ENCODE results near the gene VTI1A. TPM values are rescaled to one million over a fixed set of nuclear protein-coding genes. Genes with fewer than 3 reads are reported as not detected.

The VTI1A gene
- total RNA-seq, 1 experiment from 2014 or later, result 33.4 TPM

DNA sequence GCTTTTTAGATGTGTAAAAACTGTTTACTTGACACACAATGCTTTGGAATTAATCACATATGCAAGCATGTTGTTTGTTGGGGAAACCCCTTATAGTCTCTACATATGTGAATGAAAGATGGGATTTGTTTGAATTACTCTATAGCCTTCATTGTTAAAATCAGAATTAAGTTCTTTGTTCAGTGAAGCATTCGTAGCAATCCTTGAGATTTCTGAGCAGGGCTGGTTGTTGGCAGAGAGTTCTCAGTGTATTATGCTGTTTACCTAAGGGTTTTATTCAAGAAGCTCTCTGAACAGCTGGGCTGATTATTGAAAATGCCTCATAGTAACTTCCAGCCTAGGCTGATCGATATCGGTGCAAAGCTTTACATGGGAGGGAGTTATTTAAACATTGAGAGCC lies 190.9 kb downstream of the VTI1A start:
- Histone ChIP-seq H3K36me3 (no peaks in the 10 kb centered on the region), H3K4me1 (replicated peaks) (peaks cover 23% of the 10 kb centered on the region), H3K9me3 (replicated peaks) (no peaks in the 10 kb centered on the region), H3K27me3 (replicated peaks) (no peaks in the 10 kb centered on the region), H3K4me3 (no peak overlapping the region), H3K27ac (no peak overlapping the region)
- DNase-seq (ENCODE audit: low read depth in 1 of 2, low spot score in 2 of 2), result no peak

DNA sequence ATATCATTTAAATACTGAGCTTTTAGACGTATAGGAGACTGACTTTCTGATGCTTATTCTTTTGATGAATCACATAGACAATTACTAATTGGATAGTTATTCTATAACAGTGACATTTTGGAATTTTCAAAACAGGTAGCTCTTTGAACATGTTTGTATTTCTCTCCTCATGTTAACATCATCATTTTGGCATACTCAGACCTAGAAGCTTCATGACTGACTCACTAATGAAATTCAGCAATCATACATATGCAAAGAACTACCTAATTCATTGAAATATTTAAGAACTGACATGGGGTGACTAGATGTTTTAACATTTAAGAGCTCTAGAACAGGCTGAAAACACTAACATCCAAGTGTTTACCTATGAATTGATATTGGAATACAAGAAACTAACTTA lies 192.3 kb downstream of the VTI1A start:
- DNase-seq (ENCODE audit: low read depth in 1 of 2, low spot score in 2 of 2), result no peak
- Histone ChIP-seq H3K4me1 (replicated peaks) (peaks cover 13% of the 10 kb centered on the region), H3K9me3 (replicated peaks) (no peaks in the 10 kb centered on the region), H3K4me3 (no peak overlapping the region), H3K27me3 (replicated peaks) (no peaks in the 10 kb centered on the region), H3K27ac (no peak overlapping the region), H3K36me3 (no peaks in the 10 kb centered on the region)

DNA sequence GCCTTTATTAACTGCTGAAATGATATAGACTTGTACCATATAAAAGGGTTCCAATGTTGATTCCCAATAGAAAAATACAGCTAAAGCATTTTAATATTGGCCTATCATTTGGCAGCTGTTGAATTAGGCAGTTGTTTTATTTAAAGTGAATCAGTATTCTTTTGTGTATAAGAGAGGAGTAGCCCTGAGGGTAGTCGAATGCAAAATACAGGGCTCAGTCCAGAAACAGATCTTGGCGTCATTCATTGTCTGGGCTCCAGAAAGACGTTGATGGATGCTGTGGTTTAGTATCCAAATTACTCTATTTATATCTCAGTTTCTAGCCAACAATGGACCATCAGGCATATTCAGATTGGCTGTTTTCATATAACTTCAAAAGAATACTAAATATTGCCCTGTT lies 193.6 kb downstream of the VTI1A start:
- DNase-seq (ENCODE audit: low read depth in 1 of 2, low spot score in 2 of 2), result no peak

DNA sequence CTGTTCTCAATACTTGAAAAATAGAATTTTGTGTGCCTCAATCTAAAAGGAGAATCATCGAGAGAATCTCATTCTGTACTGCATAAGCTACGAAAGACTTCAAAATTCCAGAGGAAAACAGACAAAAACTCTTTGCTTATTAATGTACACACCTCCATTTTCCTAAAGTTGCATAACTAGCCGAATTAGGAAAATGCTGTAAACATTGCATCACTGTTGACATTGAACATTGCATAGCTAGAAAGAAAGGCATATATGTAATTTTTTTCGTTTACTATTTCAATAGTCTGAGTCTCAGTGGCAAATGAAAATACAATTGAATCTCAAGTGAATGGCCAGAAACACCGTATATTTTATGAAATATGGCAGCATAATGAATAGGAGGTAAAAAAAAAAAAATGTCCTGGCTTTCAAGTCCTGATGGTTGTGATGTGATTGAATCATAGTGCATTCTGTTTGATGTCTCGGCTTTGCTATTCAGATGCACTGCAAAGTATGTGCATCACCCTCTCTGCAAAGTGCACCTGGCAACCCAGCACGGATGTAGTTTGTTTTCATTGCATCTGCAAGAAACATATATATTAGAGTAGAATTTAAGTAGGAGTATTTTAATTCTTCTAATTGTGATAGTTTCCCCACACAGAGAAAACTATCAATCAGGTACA lies 196.7 kb downstream of the VTI1A start:
- H3K27ac ChIP-seq, result no peak overlapping the region
- H3K4me1 ChIP-seq (replicated peaks), result no peaks in the 10 kb centered on the region
- no peak overlapping the region for H3K4me3 ChIP-seq
- no peak for DNase-seq (ENCODE audit: low read depth in 1 of 2, low spot score in 2 of 2)
- H3K36me3 ChIP-seq, result no peaks in the 10 kb centered on the region
- no peaks in the 10 kb centered on the region for H3K9me3 ChIP-seq (replicated peaks)
- no peaks in the 10 kb centered on the region for H3K27me3 ChIP-seq (replicated peaks)

More for the DNA sequence above, 193.6 kb downstream of the VTI1A start:
- no peaks in the 10 kb centered on the region for H3K27me3 ChIP-seq (replicated peaks)
- no peaks in the 10 kb centered on the region for H3K36me3 ChIP-seq
- H3K4me1 ChIP-seq (replicated peaks), result peaks cover 6% of the 10 kb centered on the region
- no peaks in the 10 kb centered on the region for H3K9me3 ChIP-seq (replicated peaks)
- H3K4me3 ChIP-seq, result no peak overlapping the region
- H3K27ac ChIP-seq, result no peak overlapping the region

DNA sequence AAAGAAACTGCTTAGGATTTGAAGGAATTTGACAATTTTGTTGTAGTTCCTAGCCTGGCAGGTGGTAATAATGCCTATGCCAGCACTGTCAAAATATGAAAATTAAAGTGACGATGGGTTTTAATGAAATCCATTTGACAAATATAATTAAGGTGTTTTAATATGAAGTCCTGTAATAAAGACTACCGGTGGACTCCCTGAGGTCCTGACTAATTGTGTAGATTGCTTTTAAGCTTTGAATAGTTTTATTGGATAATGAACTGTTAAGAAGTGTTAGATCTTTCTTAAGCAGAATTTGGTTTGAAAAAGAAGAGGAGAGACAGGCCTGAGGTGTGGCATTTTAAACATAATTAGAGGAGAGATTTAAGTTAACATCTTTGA lies 197.2 kb downstream of the VTI1A start:
- Histone ChIP-seq H3K36me3 (no peaks in the 10 kb centered on the region), H3K4me3 (no peak overlapping the region), H3K4me1 (replicated peaks) (peaks cover 1% of the 10 kb centered on the region), H3K27me3 (replicated peaks) (no peaks in the 10 kb centered on the region), H3K27ac (no peak overlapping the region), H3K9me3 (replicated peaks) (no peaks in the 10 kb centered on the region)
- no peak for DNase-seq (ENCODE audit: low read depth in 1 of 2, low spot score in 2 of 2)

DNA sequence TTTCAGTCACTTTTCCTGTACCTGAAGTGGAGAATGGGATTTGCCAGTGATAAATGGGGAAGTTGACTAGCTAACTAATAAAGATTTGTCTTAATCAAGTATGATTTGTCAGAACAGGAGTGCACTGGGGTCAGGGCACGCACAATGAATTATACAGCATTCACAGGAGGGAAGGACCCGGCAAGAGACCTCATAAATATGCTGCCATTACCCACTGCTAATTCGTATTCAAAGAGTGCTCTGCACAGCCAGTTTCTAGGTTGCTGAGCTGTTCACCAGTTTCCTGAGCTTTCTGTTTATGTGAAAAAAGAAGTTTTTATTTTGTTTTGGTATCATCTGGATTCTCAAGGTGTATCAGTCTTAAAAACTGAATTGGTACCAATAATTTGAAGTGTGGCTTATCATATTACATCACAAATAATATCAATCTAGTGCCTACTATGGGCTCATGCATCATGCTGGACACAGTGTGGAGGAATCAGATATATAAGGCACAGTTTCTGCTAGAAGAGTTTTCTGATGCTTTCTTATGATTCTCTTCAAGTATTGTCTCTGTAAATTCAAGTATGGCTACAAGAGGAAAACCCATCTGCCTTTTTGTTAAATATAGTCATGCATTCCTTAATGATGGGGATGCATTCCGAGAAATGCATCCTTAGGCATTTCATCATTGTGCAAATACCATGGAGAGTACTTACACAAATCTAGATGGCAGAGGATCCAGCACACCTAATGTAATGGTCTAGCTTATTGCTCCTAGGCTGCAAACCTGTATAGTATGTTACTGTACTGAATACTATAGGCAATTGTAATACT lies 202.2 kb downstream of the VTI1A start:
- H3K4me3 ChIP-seq, result no peak overlapping the region
- H3K4me1 ChIP-seq (replicated peaks), result peaks cover 26% of the 10 kb centered on the region
- H3K27ac ChIP-seq, result no peak overlapping the region
- no peaks in the 10 kb centered on the region for H3K36me3 ChIP-seq
- H3K27me3 ChIP-seq (replicated peaks), result no peaks in the 10 kb centered on the region
- no peaks in the 10 kb centered on the region for H3K9me3 ChIP-seq (replicated peaks)
- DNase-seq (ENCODE audit: low read depth in 1 of 2, low spot score in 2 of 2), result no peak

DNA sequence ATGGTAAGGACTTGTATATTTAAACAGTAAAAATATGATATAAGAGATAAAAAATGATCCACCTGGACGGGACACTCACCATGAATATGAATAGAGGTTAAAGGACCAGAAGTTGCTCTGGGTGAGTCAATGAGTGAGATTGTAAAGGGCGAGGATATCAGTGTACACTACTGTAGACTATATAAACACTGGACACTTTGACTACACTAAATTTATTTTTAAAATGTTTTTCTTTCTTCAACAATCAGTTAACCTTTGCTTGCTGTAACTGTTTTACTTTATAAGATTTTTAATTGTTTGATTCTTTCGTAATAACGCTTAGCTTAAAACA lies 202.8 kb downstream of the VTI1A start:
- Histone ChIP-seq H3K27me3 (replicated peaks) (no peaks in the 10 kb centered on the region), H3K27ac (no peak overlapping the region), H3K9me3 (replicated peaks) (no peaks in the 10 kb centered on the region), H3K4me3 (no peak overlapping the region), H3K36me3 (no peaks in the 10 kb centered on the region), H3K4me1 (replicated peaks) (peaks cover 26% of the 10 kb centered on the region)
- DNase-seq (ENCODE audit: low read depth in 1 of 2, low spot score in 2 of 2), result no peak

DNA sequence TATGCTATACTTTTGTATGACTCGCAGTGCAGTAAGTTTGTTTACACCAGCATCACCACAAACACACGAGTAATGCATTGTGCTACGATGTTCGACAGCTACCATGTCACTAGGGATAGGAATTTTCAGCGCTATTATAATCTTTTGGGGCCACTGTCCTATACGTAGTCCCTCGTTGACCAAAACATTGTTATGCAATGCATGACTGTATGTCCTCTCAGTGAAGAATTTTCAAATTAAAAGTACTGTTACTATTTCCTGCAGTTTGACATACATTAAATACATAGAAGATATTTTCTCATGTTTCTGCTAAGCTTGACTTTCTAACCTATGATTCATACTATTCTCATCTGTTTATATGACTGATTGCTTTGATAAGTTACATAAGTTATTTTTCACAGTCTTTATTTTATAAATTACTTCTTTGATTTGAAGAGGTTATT lies 203.6 kb downstream of the VTI1A start:
- Histone ChIP-seq H3K36me3 (no peaks in the 10 kb centered on the region), H3K4me1 (replicated peaks) (peaks cover 30% of the 10 kb centered on the region), H3K27ac (no peak overlapping the region; the same call in 1 of the 2 replicates), H3K27me3 (replicated peaks) (no peaks in the 10 kb centered on the region), H3K4me3 (no peak overlapping the region), H3K9me3 (replicated peaks) (no peaks in the 10 kb centered on the region)
- DNase-seq (ENCODE audit: low read depth in 1 of 2, low spot score in 2 of 2), result peak in 1 of 2 experiments; percentile 49

DNA sequence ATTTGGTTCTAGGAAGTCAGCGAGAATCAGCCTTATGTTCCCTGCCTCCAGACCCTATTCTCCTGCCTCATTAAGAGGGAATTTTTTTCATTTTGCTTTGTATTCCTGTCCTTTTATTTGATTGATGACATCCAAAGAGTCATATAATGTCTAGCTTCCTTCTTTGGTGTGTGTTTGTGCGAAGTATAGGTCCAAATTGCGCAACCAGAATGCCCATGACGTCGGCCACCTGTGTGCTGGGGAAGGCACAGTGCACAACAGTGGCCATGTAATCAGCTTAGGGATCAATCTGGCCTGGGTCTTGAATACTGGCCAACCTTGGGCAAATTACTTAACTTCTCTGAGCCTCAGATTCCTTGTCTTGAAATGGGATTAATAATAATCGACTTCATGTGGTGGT lies 206.2 kb downstream of the VTI1A start:
- Histone ChIP-seq H3K27ac (no peak overlapping the region), H3K4me3 (no peak overlapping the region), H3K36me3 (no peaks in the 10 kb centered on the region), H3K27me3 (replicated peaks) (no peaks in the 10 kb centered on the region), H3K9me3 (replicated peaks) (no peaks in the 10 kb centered on the region), H3K4me1 (replicated peaks) (peaks cover 43% of the 10 kb centered on the region)
- DNase-seq (ENCODE audit: low read depth in 1 of 2, low spot score in 2 of 2), result no peak

DNA sequence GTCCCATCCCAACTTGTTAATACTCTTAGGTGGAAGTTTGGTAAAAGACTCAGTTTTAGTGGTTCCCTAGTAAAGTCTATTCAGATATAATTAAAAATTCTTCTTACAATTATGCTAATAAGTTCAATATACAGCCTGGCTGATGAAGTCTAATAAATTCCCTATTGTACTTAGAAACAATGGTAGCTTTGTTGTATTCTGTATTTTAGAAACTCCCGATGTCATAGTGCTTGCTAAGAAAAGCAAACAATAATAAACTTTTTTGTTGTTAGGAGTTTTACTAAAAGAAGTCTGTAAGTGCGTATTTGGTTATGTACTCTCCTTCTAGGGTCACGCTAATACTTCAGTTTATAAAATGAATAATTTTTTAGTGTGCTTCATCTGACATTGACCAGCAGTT lies 206.8 kb downstream of the VTI1A start:
- Histone ChIP-seq H3K27me3 (replicated peaks) (no peaks in the 10 kb centered on the region), H3K27ac (no peak overlapping the region), H3K4me3 (no peak overlapping the region), H3K9me3 (replicated peaks) (no peaks in the 10 kb centered on the region), H3K4me1 (replicated peaks) (peaks cover 49% of the 10 kb centered on the region), H3K36me3 (no peaks in the 10 kb centered on the region)
- no peak for DNase-seq (ENCODE audit: low read depth in 1 of 2, low spot score in 2 of 2)

DNA sequence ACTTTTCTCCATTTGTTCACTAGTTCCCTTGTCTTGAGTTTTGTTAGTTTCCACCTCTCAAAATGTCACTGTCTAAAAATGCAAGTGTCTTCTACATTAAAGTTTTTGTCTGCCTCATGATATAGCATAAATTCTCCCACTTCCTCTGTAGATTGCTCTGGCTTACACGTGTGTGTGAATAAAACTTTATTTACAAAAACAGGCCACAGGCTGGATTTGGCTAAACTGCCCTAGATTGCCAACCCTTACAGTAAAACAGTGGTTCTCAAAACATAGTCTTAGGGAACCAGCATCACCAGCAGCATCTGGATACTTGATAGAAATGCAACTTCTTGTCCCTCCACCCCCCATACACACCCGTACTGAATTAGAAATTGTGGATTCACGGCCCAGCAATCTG lies 207.8 kb downstream of the VTI1A start:
- Histone ChIP-seq H3K27ac (no peak overlapping the region), H3K4me1 (replicated peaks) (peaks cover 51% of the 10 kb centered on the region), H3K9me3 (replicated peaks) (no peaks in the 10 kb centered on the region), H3K27me3 (replicated peaks) (no peaks in the 10 kb centered on the region), H3K36me3 (no peaks in the 10 kb centered on the region), H3K4me3 (no peak overlapping the region)
- DNase-seq (ENCODE audit: low read depth in 1 of 2, low spot score in 2 of 2), result no peak

DNA sequence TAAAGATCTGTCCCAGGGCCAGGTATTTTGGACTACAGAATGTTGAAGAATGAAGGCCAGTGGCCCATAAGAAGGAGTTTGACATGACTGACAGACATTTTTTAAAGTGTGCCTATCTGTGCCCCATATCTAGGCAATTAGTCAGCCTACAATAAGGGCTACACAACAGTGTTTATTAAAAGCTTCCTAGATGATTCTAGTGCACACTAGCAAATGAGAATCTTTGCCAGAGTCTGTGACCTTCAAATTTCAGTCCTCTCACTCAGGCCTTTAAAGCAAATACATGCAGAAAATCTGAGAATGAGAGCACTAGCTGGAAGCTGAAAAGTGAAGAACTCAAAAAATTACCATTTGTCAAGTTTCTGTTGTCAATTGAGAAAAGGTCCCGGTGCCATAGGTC lies 208.7 kb downstream of the VTI1A start:
- Histone ChIP-seq H3K4me1 (replicated peaks) (peaks cover 42% of the 10 kb centered on the region), H3K27me3 (replicated peaks) (no peaks in the 10 kb centered on the region), H3K27ac (no peak overlapping the region), H3K4me3 (no peak overlapping the region), H3K36me3 (no peaks in the 10 kb centered on the region), H3K9me3 (replicated peaks) (no peaks in the 10 kb centered on the region)
- DNase-seq (ENCODE audit: low read depth in 1 of 2, low spot score in 2 of 2), result no peak

DNA sequence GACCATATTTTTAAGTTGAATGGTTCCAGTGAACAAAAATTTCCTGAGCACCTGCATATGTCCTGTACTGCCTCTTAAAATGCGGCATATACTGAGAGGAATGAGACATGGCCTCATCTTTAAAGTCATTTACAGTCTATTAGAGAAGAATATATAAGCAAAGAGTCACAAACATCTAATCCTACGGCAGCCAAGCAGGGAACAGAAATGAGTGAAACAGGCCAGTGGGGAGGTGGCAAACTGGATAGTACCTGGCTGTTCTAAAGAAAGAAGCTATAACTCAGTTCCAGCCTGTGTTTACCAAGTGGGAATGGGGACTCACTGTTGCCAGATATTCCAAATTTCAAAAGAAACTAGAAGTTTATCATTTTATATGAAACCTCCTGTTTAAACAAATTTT lies 211.4 kb downstream of the VTI1A start:
- no peak for DNase-seq (ENCODE audit: low read depth in 1 of 2, low spot score in 2 of 2)

DNA sequence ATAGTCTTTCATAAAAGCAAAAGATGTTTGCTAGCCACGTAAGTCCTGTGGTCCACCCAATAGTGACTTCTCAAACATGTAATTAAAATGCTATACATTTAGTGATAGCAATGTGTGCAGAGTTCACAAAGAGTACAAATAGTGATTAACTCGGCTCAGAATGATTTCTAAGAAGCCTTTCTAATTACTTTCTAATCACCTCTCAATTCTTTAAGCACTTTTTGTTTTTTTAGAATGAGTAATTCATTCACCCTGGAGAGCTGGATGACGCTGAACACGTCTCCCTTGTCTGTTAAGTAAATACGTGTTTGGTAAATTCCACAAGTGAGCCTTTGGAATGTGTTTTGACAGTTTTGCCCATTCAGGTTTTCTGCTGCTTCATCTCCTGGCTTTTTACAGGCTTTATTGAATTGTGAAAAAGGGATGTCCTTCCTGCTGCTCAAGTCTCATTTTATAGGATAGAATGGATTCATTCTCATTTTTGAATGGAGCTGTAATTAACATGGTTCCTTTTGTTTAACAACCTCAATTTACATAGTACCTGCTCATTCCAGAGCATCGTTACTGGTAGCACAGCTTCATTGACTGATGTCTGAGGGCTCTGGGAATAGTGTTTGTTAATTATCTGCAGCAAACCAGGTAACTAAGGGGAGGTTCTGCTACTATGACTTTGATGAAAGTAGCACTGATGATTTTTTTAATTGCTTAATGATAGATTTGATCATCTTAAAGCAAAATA lies 212.1 kb downstream of the VTI1A start:
- no peaks in the 10 kb centered on the region for H3K36me3 ChIP-seq
- no peak overlapping the region for H3K4me3 ChIP-seq
- peak overlapping the region; percentile 61 for H3K27ac ChIP-seq
- H3K9me3 ChIP-seq (replicated peaks), result no peaks in the 10 kb centered on the region
- peak; percentile 51 to 81 for DNase-seq (ENCODE audit: low read depth in 1 of 2, low spot score in 2 of 2)
- H3K4me1 ChIP-seq (replicated peaks), result peaks cover 43% of the 10 kb centered on the region
- no peaks in the 10 kb centered on the region for H3K27me3 ChIP-seq (replicated peaks)

More for the DNA sequence above, 211.4 kb downstream of the VTI1A start:
- Histone ChIP-seq H3K27ac (peak overlapping the region; percentile 61), H3K27me3 (replicated peaks) (no peaks in the 10 kb centered on the region), H3K4me3 (no peak overlapping the region), H3K9me3 (replicated peaks) (no peaks in the 10 kb centered on the region), H3K4me1 (replicated peaks) (peaks cover 37% of the 10 kb centered on the region), H3K36me3 (no peaks in the 10 kb centered on the region)
